HG03565 (cell line): Measurements from ENCODE around the gene BRIP1.
"Not testable (repeated sequence)": the region's sequence is repeated elsewhere in the genome, so short reads cannot be mapped to it uniquely, and the experiment has no call there.

ENCODE experiments used
- ATAC-seq: cut with Tn5 transposase; IDR thresholded peaks from one replicate; pipeline ENCODE4 v1.9.1; 2021; ENCODE audit warnings: mild to moderate bottlenecking, moderate library complexity; ENCODE audit not compliant: unreplicated experiment

BRIP1 gene

DNA sequence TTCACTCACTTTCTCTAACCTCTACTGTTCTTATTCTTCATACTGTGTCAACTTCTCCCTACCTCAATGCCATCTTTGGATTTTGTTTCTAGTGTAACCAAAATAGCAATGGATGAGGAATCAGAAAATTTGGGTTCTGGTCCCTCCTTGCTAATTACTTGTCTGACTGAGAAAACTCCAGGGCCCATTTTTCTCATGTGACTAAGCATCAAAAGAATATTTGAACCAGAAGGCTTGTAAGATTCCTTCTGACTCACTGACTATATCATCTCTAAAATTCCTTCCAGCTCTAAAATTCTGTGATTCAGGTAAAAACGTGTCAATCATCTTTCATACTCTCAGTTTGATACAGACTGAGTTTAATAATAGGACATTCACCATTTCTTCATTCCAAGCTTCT, 57.9 kb downstream of the BRIP1 start:
- ATAC-seq = no peak

GRCh38 chr17:61803796-61804195, 59.5 kb downstream of the BRIP1 start:
- no peak for ATAC-seq

GRCh38 chr17:61803216-61803615, 60.1 kb downstream of the BRIP1 start:
- ATAC-seq = no peak

DNA sequence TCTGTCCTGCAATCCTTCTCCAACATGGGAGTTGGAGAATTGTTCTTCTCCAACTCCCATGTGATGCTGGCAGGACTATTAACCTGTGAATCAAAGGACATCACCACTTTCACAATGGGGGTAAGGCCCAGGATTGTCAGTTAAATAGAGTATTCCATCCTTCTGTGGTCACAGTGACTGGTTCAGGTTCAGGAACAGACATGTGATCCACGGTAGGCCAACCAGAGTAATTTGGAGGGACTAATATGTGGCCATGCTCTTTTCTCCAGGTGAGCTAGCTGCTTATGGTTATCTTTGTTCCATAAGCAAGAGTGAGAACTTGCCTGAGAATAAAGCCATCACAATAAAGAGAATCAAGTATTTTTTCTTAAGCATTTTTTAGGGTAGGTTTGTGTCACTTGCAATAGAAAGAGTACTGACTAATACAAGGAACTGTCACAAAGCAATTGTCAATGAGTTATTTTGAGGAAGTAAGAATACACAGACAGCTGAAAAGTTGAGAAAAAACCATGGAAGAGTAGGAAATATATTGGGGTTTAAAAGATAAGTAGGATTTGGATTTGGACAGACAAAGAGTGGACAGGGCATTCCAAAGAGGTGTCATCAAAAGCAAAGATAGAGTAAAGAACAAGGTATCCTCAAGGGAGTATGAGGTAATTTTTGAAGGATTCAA, 63.4 kb downstream of the BRIP1 start:
- ATAC-seq = no peak

DNA sequence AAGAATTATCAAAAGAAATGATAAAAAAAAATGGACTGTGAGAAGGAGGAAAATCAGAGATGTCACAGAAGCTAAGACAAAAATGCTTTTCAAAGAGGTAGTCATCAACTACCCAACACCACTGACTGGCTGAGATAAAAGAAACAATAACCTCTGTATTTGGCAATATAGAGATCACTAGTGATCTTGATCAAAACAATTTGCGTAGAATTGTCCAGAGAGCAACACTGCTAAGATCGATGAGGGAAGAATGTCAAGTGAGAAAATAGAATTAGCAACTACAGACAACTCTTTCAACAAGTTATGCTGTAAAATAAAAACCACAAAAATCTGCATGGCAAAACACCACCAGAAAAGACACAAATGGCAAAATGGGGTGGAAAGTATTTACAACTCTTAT, 66.0 kb downstream of the BRIP1 start:
- no peak for ATAC-seq

GRCh38 chr17:61795546-61795945, 67.8 kb downstream of the BRIP1 start:
- no peak for ATAC-seq

GRCh38 chr17:61794792-61795191, 68.5 kb downstream of the BRIP1 start:
- no peak for ATAC-seq

GRCh38 chr17:61794242-61794641, 69.1 kb downstream of the BRIP1 start:
- no peak for ATAC-seq

- no peak for ATAC-seq
These were observed 69.8 kb downstream of the BRIP1 start for GRCh38 chr17:61793565-61793964.

GRCh38 chr17:61789872-61790271, 73.5 kb downstream of the BRIP1 start:
- ATAC-seq = no peak

GRCh38 chr17:61786088-61786487, 77.2 kb downstream of the BRIP1 start:
- ATAC-seq = no peak

DNA sequence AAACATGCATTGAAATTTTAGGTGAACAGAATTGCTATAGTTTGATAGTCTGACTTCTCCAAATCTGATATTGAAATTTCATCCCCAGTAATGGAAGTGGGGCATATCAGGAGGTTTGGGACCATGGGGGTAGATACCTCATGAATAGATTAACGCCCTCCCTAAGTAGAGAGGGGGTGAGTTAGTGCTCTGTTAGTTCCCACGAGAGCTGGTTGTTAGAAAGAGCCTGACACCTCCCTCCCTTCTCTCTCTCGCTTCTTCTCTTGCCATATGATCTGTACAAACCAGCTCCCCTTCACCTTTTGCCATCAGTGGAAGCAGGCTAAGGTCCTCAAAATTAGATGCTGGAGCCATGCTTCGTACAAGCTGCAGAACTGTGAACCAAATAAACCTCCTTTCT, 78.8 kb downstream of the BRIP1 start:
- ATAC-seq = peak; percentile 28

GRCh38 chr17:61783556-61784304, 79.6 kb downstream of the BRIP1 start:
- peak; percentile 75 for ATAC-seq

DNA sequence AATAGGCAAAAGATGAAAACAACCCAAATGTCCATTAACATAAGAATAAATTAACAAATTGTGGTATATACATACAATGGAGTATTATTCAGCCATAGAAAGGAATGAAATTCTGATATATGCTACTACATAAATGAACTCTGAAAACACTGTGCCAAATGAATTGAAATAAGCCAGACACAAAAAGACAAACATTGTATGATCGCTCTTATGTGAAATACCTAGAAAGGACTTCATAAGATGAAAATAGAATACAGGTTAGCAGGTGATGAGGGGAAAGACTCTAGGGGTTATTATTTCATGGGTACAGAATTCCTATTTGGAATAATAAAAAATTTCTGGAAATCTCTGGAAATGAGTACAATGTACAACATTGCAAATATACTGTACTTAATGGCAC, 80.2 kb downstream of the BRIP1 start:
- no peak for ATAC-seq

DNA sequence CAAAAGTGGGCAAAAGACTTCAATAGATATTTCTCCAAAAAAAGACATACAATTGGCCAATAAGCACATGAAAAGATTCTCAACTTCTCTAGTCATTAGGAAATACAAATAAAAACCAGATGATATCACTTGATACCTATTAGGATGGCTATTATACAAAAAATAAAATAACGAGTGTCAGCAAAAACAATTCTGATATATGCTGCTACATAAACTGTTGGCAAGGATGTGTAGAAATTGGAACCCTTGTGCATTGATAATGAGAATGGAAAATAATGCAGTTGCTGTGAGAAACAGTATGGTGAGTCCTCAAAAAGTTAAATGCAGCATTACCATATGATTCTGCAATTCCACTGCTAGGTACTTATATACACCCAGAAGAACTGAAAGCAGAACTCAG, 80.6 kb downstream of the BRIP1 start:
- no peak for ATAC-seq

- no peak for ATAC-seq
These were observed 88.0 kb downstream of the BRIP1 start for GRCh38 chr17:61775364-61775763.

GRCh38 chr17:61774724-61775123, 88.6 kb downstream of the BRIP1 start:
- ATAC-seq = no peak

DNA sequence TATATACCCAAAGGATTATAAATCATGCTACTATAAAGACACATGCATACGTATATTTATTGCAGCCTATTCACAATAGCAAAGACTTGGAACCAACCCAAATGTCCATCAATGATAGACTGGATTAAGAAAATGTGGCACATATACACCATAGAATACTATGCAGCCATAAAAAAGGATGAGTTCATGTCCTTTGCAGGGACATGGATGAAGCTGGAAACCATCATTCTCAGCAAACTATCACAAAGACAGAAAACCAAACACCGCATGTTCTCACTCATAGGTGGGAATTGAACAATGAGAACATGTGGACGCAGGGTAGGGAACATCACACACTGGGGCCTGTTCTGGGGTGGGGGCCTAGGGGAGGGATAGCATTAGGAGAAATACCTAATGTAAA, 89.2 kb downstream of the BRIP1 start:
- not testable (repeated sequence) for ATAC-seq

- ATAC-seq = no peak
These were observed 92.4 kb downstream of the BRIP1 start for GRCh38 chr17:61770752-61771533.

- ATAC-seq = no peak
These were observed 93.3 kb downstream of the BRIP1 start for GRCh38 chr17:61770043-61770442.

- no peak for ATAC-seq
These were observed 94.9 kb downstream of the BRIP1 start for GRCh38 chr17:61768405-61768804.

- ATAC-seq = no peak
These were observed 96.8 kb downstream of the BRIP1 start for GRCh38 chr17:61766520-61766919.
